PFSK-1 (cell line): Measurements from ENCODE around the gene FOXJ3.

Source experiments
- FOXP2 ChIP-seq: optimal IDR thresholded peaks from 2 replicates; pipeline ENCODE3; 2011; ENCODE audit warnings: borderline replicate concordance, control low read depth, inconsistent platforms; ENCODE audit not compliant: insufficient read depth; ENCODE audit errors: extremely low read length, extremely low read depth
- POLR2AphosphoS5 ChIP-seq: IDR thresholded peaks from 2 replicates; pipeline ENCODE4 v1.6.1; 2012; ENCODE audit warnings: low read depth, mild to moderate bottlenecking, control low read depth, low read length, moderate library complexity
- SIN3A ChIP-seq: IDR thresholded peaks from 2 replicates; pipeline ENCODE4 v1.6.1; 2012; ENCODE audit warnings: mild to moderate bottlenecking, low read length, moderate library complexity, borderline replicate concordance; ENCODE audit not compliant: insufficient read depth
- TAF1 ChIP-seq: IDR thresholded peaks from 2 replicates; pipeline ENCODE4 v1.6.1; 2012; ENCODE audit warnings: low read length, control low read depth, borderline replicate concordance; ENCODE audit not compliant: insufficient read depth
- TF ChIP-seq, protein P1 (sequence below), 2 experiments: IDR thresholded peaks; 2 replicates each; pipeline versions ENCODE4 v1.6.1 to v1.8.0; 2011 to 2012; ENCODE audit warnings: low read depth in 2 of 2, low read length in 2 of 2, control low read depth in 1 of 2, inconsistent platforms in 1 of 2, mild to moderate bottlenecking in 1 of 2, moderate library complexity in 1 of 2; ENCODE audit not compliant: insufficient read depth in 1 of 2

The FOXJ3 gene

GRCh38 chr1:42316292-42316691, 18.7 kb downstream of the FOXJ3 start:
- TF ChIP-seq SIN3A (no peak), POLR2AphosphoS5 (no peak), FOXP2 (no peak), TAF1 (no peak)
- TF ChIP-seq, protein P1, sequence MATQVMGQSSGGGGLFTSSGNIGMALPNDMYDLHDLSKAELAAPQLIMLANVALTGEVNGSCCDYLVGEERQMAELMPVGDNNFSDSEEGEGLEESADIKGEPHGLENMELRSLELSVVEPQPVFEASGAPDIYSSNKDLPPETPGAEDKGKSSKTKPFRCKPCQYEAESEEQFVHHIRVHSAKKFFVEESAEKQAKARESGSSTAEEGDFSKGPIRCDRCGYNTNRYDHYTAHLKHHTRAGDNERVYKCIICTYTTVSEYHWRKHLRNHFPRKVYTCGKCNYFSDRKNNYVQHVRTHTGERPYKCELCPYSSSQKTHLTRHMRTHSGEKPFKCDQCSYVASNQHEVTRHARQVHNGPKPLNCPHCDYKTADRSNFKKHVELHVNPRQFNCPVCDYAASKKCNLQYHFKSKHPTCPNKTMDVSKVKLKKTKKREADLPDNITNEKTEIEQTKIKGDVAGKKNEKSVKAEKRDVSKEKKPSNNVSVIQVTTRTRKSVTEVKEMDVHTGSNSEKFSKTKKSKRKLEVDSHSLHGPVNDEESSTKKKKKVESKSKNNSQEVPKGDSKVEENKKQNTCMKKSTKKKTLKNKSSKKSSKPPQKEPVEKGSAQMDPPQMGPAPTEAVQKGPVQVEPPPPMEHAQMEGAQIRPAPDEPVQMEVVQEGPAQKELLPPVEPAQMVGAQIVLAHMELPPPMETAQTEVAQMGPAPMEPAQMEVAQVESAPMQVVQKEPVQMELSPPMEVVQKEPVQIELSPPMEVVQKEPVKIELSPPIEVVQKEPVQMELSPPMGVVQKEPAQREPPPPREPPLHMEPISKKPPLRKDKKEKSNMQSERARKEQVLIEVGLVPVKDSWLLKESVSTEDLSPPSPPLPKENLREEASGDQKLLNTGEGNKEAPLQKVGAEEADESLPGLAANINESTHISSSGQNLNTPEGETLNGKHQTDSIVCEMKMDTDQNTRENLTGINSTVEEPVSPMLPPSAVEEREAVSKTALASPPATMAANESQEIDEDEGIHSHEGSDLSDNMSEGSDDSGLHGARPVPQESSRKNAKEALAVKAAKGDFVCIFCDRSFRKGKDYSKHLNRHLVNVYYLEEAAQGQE (IDR thresholded peaks at IDR 0.05; ENCODE audit: insufficient read depth in 1 of 2, low read depth in 2 of 2, low read length in 2 of 2), result no peak

DNA sequence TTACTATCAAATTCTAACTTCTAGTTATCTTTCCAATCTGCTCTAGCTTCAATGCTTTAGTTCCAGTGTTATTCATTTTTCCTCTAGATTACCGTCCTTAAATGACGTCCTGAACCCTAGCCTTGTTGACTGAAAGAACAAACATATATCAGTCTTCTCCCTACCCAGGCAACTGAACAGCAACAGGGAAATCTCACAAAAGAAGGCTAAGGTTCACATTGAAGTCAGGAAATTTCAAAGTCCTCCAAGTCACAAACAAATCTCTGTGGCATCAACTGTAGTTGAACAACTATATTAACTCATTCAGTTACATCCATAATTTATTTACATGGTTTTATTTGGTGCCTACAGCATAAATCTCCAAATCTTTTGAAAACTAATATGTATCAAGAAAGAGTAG, 19.5 kb downstream of the FOXJ3 start:
- no peak for TF ChIP-seq FOXP2
- no peak for TF ChIP-seq POLR2AphosphoS5

- no peak for TF ChIP-seq TAF1
- TF ChIP-seq POLR2AphosphoS5, result no peak
- TF ChIP-seq FOXP2, result no peak
- no peak for TF ChIP-seq SIN3A
- TF ChIP-seq, protein P1 (IDR thresholded peaks at IDR 0.05; ENCODE audit: insufficient read depth in 1 of 2, low read depth in 2 of 2, low read length in 2 of 2), result no peak
These were observed 21.1 kb downstream of the FOXJ3 start for GRCh38 chr1:42313970-42314369.

GRCh38 chr1:42312576-42313212, 22.3 kb downstream of the FOXJ3 start:
- TF ChIP-seq POLR2AphosphoS5, result no peak
- TF ChIP-seq TAF1, result no peak
- no peak for TF ChIP-seq FOXP2
- TF ChIP-seq, protein P1 (IDR thresholded peaks at IDR 0.05; ENCODE audit: insufficient read depth in 1 of 2, low read depth in 2 of 2, low read length in 2 of 2), result no peak
- TF ChIP-seq SIN3A, result no peak

DNA sequence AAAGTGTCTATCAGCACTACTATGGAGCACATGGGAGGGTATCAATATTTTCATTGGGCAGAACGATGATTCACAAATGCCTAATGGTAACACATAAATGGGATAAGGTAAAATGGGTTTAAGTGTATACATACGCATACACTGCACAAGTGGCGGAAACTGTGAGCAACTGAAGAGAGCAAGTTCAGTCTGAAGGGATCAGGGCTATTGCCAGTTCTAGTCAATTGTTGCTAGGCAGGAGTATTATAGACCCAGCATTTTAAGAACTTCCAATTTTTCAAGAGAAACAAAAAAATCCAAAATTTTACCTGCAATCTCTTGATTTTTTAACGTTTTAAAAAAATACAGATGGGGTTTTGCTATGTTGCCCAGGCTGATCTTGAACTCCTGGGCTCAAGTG, 23.1 kb downstream of the FOXJ3 start:
- TF ChIP-seq SIN3A (no peak), TAF1 (no peak), POLR2AphosphoS5 (no peak), FOXP2 (no peak)
- TF ChIP-seq, protein P1 (IDR thresholded peaks at IDR 0.05; ENCODE audit: insufficient read depth in 1 of 2, low read depth in 2 of 2, low read length in 2 of 2), result no peak
